Heart left ventricle (tissue), 16 donors: ENCODE data around the gene KANK2. TPM values are rescaled to one million over a fixed set of nuclear protein-coding genes. Genes with fewer than 3 reads are reported as not detected.
"Not testable (repeated sequence)": the region's sequence is repeated elsewhere in the genome, so short reads cannot be mapped to it uniquely, and the experiment has no call there.

Experiments
- ATAC-seq, 4 donors: fragments of 200-7000 bp; cut with Tn5 transposase; one replicate each; pipeline ENCODE4 v1.9.1; 2020 to 2022; ENCODE audit warnings: moderate library complexity in 4 of 4, mild to moderate bottlenecking in 3 of 4, moderate number of reproducible peaks in 1 of 4
- DNase-seq, 5 donors: peaks; one replicate each; pipeline ENCODE4 v3.0.0-alpha.2; 2020
- H3K27ac ChIP-seq, 12 donors: fragments of 200-600 bp; sonication (generic) in 4 of 12; one replicate each; pipeline versions ENCODE4 v1.5.0 to v1.8.0; 2016 to 2022; ENCODE audit warnings: mild to moderate bottlenecking in 2 of 12
- H3K27me3 ChIP-seq, 9 donors: fragments of 200-600 bp; sonication (generic) in 2 of 9; one replicate each; pipeline versions ENCODE4 v1.5.1 to v1.8.0; 2016 to 2022; ENCODE audit warnings: mild to moderate bottlenecking in 3 of 9
- H3K36me3 ChIP-seq, 9 donors: fragments of 200-600 bp; sonication (generic) in 2 of 9; one replicate each; pipeline versions ENCODE4 v1.5.0 to v1.8.0; 2018 to 2022; ENCODE audit warnings: mild to moderate bottlenecking in 2 of 9
- H3K4me1 ChIP-seq, 12 donors: fragments of 200-600 bp; sonication (generic) in 4 of 12; one replicate each; pipeline versions ENCODE4 v1.5.0 to v1.8.0; 2016 to 2022; ENCODE audit warnings: mild to moderate bottlenecking in 3 of 12
- H3K4me3 ChIP-seq, 12 donors: fragments of 200-600 bp; sonication (generic) in 4 of 12; one replicate each; pipeline versions ENCODE4 v1.5.0 to v1.8.0; 2017 to 2022; ENCODE audit warnings: mild to moderate bottlenecking in 9 of 12, moderate library complexity in 4 of 12
- H3K9me3 ChIP-seq, 12 donors: fragments of 200-600 bp; sonication (generic) in 4 of 12; one replicate each; pipeline versions ENCODE4 v1.5.0 to v1.8.0; 2016 to 2022; ENCODE audit warnings: mild to moderate bottlenecking in 1 of 12
- POLR2A ChIP-seq, 2 donors: fragments of 450-650 bp; IDR thresholded peaks; one replicate each; pipeline ENCODE4 v1.6.1; 2017; ENCODE audit warnings: antibody characterized with exemption in 2 of 2, mild to moderate bottlenecking in 2 of 2, moderate library complexity in 2 of 2
- WGBS, 4 donors: extraction: QIAGEN DNeasy Blood & Tissue Kit in 2 of 4; methylation state at CpG; one replicate each; pipeline versions ENCODE4 v1.1.5 to v1.1.7; 2013 to 2018; 5-methylcytosine and 5-hydroxymethylcytosine counted together
- intact Hi-C, 10 donors: fragments of 100-400 bp; cut with DNase I; formaldehyde crosslinking; loops; one replicate each; pipeline versions ENCODE4 v1.11.1 to v1.14.2; 2022
- polyA plus RNA-seq, 2 donors: library from polyadenylated mRNA; stranded (reverse); fragments of 200-250 nt; gene quantifications; one replicate each; pipeline ENCODE4 v1.2.3, GENCODE V29; 2013
- total RNA-seq, 9 donors: library from RNA; depleted of rRNA in 2 of 9; stranded (reverse); fragments of >200 nt in 2 of 9; fragmentation: NEBNext Ultra II Directional in 3 of 9; extraction: Animal tissue kit (Norgen Biotek cat#: 25700) in 3 of 9; gene quantifications; one replicate each; pipeline versions ENCODE4 v1.1.0 to v1.2.4, GENCODE V29; 2016 to 2023
- TF ChIP-seq, protein P1 (sequence below), 12 donors: fragments of 200-600 bp; sonication (generic) in 4 of 12; IDR thresholded peaks; one replicate each; pipeline versions ENCODE4 v1.5.0 to v1.8.0; 2018 to 2022; ENCODE audit warnings: antibody characterized with exemption in 12 of 12, mild to moderate bottlenecking in 5 of 12
- donor health status: ischemic (EF 13 %, LVEDD 7.1; RV severe dilation, severe dysfunction).
- donor health status: healthy with polysubstance abuse.
- donor health status: DM: no; HTN: yes; CAD: no.
- donor health status: DM: no; HTN: no; CAD: no.
- donor health status: ischemic (EF 25% LVEDD 6.9; RV normal size, moderate dysfunction).
- donor health status: ischemic (EF 25% LVEDD 5.7; RV mildly dilated, moderate dysfunction).
- donor health status: healthy.
- donor health status: DM: yes; HTN: yes; CAD: no.
- donor health status: ischemic (EF 35%, LVEDD 5.7; RV mildly dilated, moderate dysfunction).
- donor health status: nonischemic (EF 11% LVEDD 7.7; RV severe dilation, severe dysfunction).
- donor health status: DM: yes; HTN: yes; CAD: no.
- donor health status: PGD.
- donor health status: ischemic (EF 29% LVEDD 5.4; RV normal size, mild dysfunction).
- donor health status: nonischemic (EF 23%, LVEDD 6.1; RV moderate dilation, normal function).

Gene KANK2
- total and polyA plus RNA-seq, 11 donors = 232 to 1,831 (median 294) TPM

DNA sequence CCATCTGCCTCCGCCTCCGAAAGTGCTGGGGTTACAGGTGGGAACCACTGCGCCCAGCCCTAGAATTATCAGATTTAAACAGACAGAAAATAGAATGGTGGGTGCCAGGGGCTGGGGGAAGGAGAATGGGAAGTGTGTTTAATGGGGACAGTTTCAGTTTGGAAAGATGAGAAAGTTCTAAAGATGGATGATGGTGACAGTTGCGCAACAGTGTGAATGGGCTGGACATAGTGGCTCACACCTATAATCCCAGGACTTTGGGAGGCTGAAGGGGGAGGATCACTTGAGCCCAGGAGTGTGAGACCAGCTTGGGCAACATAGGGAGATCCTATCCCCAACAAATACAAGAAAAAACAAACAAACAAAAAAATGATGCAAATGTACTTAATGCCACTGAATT is 15.9 kb downstream of the KANK2 start:
- DNase-seq (no peak), ATAC-seq (no peak)
- Histone ChIP-seq H3K4me1 (peaks cover 0 to 52% (median 21%) of the 10 kb centered on the region in 12 donors), H3K36me3 (peaks cover 0 to 86% (median 50%) of the 10 kb centered on the region in 9 donors), H3K27me3 (no peaks in the 10 kb centered on the region), H3K4me3 (no peak overlapping the region), H3K27ac (peak overlapping the region in 4 of 12 donors; percentile 10 to 91 (median 22)), H3K9me3 (peaks cover 0 to 3% (median 0%) of the 10 kb centered on the region in 12 donors)
- TF ChIP-seq, protein P1, sequence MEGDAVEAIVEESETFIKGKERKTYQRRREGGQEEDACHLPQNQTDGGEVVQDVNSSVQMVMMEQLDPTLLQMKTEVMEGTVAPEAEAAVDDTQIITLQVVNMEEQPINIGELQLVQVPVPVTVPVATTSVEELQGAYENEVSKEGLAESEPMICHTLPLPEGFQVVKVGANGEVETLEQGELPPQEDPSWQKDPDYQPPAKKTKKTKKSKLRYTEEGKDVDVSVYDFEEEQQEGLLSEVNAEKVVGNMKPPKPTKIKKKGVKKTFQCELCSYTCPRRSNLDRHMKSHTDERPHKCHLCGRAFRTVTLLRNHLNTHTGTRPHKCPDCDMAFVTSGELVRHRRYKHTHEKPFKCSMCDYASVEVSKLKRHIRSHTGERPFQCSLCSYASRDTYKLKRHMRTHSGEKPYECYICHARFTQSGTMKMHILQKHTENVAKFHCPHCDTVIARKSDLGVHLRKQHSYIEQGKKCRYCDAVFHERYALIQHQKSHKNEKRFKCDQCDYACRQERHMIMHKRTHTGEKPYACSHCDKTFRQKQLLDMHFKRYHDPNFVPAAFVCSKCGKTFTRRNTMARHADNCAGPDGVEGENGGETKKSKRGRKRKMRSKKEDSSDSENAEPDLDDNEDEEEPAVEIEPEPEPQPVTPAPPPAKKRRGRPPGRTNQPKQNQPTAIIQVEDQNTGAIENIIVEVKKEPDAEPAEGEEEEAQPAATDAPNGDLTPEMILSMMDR (IDR thresholded peaks at IDR 0.05) = no peak
- TF ChIP-seq POLR2A (IDR thresholded peaks at IDR 0.05) = no peak
- 92 to 95% (median 93%) methylated on average over 4 of the region's 4 CpGs for WGBS, 4 donors
- intact Hi-C loops = no loop called here

DNA sequence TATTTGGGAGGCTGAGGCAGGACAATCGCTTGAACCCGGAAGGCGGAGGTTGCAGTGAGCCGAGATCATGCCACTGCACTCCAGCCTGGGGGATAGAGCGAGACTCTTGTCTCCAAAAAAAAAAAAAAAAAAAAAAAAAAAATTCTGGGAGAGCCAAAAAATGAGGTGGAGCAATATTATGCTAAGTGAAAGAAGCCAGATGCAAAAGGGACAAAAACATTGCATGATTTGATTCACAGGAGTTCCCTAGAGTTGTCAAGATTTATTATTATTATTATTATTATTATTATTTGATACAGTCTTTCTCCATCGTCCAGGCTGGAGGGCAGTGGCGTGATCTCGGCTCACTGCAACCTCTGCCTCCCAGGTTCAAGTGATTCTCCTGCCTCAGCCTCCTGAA is 16.4 kb downstream of the KANK2 start:
- peaks cover 0 to 49% (median 21%) of the 10 kb centered on the region in 12 donors for H3K4me1 ChIP-seq
- H3K27me3 ChIP-seq, H3K9me3 ChIP-seq, DNase-seq, intact Hi-C loops, H3K4me3 ChIP-seq: not testable (repeated sequence)
- H3K27ac ChIP-seq = peak overlapping the region in 9 of 12 donors; percentile 3 to 91 (median 56)
- peak in 2 of 4 donors; percentile 14 to 19 for ATAC-seq
- peaks cover 0 to 86% (median 50%) of the 10 kb centered on the region in 9 donors for H3K36me3 ChIP-seq
- WGBS, 4 donors = 70 to 78% (median 75%) methylated on average over 8 of the region's 8 CpGs

DNA sequence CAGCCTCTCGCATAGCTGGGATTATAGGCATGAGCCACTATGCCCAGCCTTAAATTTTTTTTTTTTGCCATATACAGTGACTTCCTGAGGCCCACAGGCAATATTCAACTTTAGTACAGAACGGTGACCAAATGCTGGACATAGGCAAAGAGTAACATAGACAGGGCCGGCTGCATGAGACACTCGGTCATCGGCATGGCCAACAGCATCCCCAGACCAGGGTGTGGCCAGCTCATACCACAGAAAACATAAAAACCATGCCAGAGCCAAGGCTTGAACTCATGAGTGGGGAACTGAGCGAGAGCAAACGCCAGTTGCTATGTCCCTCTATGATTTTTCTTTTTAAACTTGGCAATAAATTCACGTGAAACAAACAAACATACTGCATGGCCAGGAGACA is 17.0 kb downstream of the KANK2 start:
- no peak for TF ChIP-seq POLR2A (IDR thresholded peaks at IDR 0.05)
- TF ChIP-seq, protein P1 (IDR thresholded peaks at IDR 0.05) = no peak
- peaks cover 0 to 44% (median 21%) of the 10 kb centered on the region in 12 donors for H3K4me1 ChIP-seq
- WGBS, 4 donors = 41 to 61% (median 60%) methylated on average over 8 of the region's 8 CpGs
- H3K4me3 ChIP-seq = no peak overlapping the region
- intact Hi-C loops = no loop called here
- H3K9me3 ChIP-seq = peaks cover 0 to 3% (median 0%) of the 10 kb centered on the region in 12 donors
- ATAC-seq (peak in 3 of 4 donors; percentile 29 to 64 (median 48)), DNase-seq (no peak)
- H3K36me3 ChIP-seq = peaks cover 0 to 86% (median 50%) of the 10 kb centered on the region in 9 donors
- H3K27ac ChIP-seq = peak overlapping the region; percentile 28 to 91 (median 54)
- H3K27me3 ChIP-seq = no peaks in the 10 kb centered on the region

DNA sequence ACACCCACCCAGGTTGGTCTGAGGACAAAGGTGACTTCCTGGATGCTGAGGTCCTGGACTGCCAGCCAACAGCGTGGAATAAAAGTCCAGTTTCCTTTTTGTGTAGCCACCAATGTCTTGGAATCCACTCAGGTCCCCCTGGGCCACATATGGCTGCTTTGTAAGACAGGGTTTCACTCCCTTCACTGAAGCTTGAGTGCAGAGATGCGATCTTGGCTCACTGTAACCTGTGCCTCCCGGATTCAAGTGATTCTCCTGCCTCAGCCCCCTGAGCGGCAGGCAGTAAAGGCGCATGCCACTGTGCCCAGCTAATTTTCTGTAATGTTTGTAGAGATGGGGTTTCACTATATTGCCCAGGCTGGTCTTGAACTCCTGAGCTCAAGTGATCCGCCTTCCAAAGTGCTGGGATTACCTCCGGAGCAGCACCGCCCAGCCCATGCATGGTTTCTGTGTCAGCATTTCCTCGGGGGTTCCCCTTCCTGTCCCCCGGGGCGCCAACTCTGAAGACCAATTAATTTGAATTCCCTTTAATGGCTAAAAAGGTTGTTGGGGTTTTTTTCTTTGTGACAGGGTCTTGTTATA is 17.5 kb downstream of the KANK2 start:
- Histone ChIP-seq H3K4me1 (peaks cover 0 to 38% (median 21%) of the 10 kb centered on the region in 12 donors), H3K9me3 (peaks cover 0 to 3% (median 0%) of the 10 kb centered on the region in 12 donors), H3K36me3 (peaks cover 0 to 86% (median 54%) of the 10 kb centered on the region in 9 donors), H3K4me3 (no peak overlapping the region), H3K27me3 (no peaks in the 10 kb centered on the region), H3K27ac (peak overlapping the region; percentile 28 to 91 (median 54))
- DNase-seq (no peak), ATAC-seq (peak in 2 of 4 donors; percentile 22 to 66)
- WGBS, 4 donors = 51 to 63% (median 61%) methylated on average over 11 of the region's 11 CpGs
- intact Hi-C loops = no loop called here
- TF ChIP-seq, protein P1 (IDR thresholded peaks at IDR 0.05) = no peak
- TF ChIP-seq POLR2A (IDR thresholded peaks at IDR 0.05) = no peak

DNA sequence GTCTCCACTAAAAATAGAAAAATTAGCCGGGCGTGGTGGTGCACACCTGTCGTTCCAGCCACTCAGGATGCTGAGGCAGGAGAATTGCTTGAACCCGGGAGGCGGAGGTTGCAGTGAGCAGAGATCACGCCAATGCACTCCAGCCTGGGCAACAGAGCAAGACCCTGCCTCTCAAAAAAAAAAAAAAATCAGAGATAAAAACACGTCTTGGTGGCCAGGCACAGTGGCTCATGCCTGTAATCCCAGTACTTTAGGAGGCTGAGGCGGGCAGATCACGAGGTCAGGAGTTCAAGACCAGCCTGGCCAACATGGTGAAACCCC is 18.2 kb downstream of the KANK2 start:
- DNase-seq, H3K4me3 ChIP-seq, ATAC-seq, intact Hi-C loops, H3K27me3 ChIP-seq, H3K9me3 ChIP-seq: not testable (repeated sequence)
- WGBS, 4 donors = 84 to 89% (median 85%) methylated on average over 9 of the region's 9 CpGs
- H3K4me1 ChIP-seq = peaks cover 0 to 31% (median 21%) of the 10 kb centered on the region in 12 donors
- H3K27ac ChIP-seq = peak overlapping the region in 9 of 12 donors; percentile 28 to 91 (median 56)
- peaks cover 0 to 86% (median 61%) of the 10 kb centered on the region in 9 donors for H3K36me3 ChIP-seq
